Mammary epithelial cell (primary cell): ENCODE results near the gene FLT3.

Source experiments
- EZH2 ChIP-seq: IDR thresholded peaks from 2 replicates; pipeline ENCODE4 v1.6.1; 2012; ENCODE audit warnings: low read length, inconsistent platforms, borderline replicate concordance
- TF ChIP-seq, protein P1 (sequence below), 2 donors: IDR thresholded peaks in 1 of 2; conservative IDR thresholded peaks in 1 of 2; 2 replicates each; pipeline ENCODE4 v1.5.1; 2011 to 2012; ENCODE audit warnings: inconsistent platforms in 2 of 2, low read length in 2 of 2, mild to moderate bottlenecking in 2 of 2, control low read depth in 1 of 2, low read depth in 1 of 2; ENCODE audit not compliant: insufficient read depth in 1 of 2; ENCODE audit errors: extremely low read depth in 1 of 2

DNA sequence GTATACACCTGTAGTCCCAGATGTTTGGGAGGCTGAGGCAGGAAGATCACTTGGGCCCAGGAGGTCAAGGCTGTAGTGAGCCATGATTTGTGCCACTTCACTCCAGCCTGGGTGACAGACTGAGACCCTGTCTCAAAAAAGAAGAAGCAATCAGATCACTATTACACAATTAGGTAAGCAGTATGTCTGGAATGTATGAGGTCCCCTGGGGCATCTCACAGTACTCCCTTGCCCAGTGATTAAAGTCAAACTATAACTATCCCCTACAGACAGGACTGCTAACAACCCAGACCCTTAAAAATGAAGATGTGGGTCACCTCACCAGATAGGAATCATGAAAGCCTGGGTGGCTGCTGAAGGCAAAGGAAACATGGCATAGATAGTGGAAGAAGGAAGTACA is 28.6 kb upstream of the FLT3 start:
- TF ChIP-seq, protein P1, sequence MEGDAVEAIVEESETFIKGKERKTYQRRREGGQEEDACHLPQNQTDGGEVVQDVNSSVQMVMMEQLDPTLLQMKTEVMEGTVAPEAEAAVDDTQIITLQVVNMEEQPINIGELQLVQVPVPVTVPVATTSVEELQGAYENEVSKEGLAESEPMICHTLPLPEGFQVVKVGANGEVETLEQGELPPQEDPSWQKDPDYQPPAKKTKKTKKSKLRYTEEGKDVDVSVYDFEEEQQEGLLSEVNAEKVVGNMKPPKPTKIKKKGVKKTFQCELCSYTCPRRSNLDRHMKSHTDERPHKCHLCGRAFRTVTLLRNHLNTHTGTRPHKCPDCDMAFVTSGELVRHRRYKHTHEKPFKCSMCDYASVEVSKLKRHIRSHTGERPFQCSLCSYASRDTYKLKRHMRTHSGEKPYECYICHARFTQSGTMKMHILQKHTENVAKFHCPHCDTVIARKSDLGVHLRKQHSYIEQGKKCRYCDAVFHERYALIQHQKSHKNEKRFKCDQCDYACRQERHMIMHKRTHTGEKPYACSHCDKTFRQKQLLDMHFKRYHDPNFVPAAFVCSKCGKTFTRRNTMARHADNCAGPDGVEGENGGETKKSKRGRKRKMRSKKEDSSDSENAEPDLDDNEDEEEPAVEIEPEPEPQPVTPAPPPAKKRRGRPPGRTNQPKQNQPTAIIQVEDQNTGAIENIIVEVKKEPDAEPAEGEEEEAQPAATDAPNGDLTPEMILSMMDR (conservative IDR thresholded peaks at IDR 0.05 in 1 of 2, IDR thresholded peaks at IDR 0.05 in 1 of 2; ENCODE audit: extremely low read depth in 1 of 2, insufficient read depth in 1 of 2, low read depth in 1 of 2, low read length in 2 of 2), result no peak
- TF ChIP-seq EZH2, result no peak
